Raji (cell line): ENCODE data around the gene GLOD5.

Experiments used
- POLR2A ChIP-seq: IDR thresholded peaks from 2 replicates; pipeline ENCODE4 v1.6.1; 2011; ENCODE audit warnings: low read depth, low read length, control low read depth; ENCODE audit not compliant: insufficient read depth

The GLOD5 gene

GRCh38 chrX:48800574-48801279 lies 39.2 kb downstream of the GLOD5 start:
- no peak for TF ChIP-seq POLR2A

GRCh38 chrX:48801280-48802088 lies 39.9 kb downstream of the GLOD5 start, which contains the start of gene HDAC6:
Gene HDAC6, plus strand, starts transcription at chrX:48802067. Its CDS starts 626 bp downstream, at chrX:48802693.
- TF ChIP-seq POLR2A: peak; percentile 77

DNA sequence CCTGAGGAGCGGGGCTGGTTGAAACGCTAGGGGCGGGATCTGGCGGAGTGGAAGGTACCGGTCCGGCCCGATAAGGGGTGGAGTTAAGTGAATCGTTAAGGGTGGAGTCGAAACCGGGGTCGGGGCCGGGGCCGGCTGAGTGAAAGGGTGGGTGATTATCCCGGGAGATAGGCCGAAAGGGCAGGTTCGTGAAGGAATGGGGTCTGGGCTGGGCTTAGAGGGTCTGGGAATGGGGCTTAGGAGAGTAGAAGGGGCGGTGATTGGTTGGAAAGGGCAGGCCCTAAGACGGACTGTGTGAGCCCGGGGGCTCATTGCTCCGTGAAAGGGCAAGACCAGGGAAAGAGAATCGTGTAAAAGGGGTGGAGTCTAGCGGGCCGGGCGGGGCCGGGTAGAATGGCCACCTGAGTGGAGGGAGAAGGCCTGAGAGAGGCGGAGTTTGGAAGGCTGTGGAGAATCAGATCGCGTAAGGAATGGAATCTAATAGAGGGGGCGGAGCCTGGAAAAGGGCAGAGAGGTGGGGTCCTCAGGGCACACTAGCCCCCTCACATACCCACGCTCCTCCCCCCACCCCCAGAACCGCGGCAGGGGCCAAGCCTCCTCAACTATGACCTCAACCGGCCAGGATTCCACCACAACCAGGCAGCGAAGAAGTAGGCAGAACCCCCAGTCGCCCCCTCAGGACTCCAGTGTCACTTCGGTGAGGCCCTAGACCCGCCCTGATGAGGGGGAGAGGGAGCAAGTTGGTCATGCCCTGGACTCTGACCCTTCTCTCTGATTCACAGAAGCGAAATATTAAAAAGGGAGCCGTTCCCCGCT lies 40.8 kb downstream of the GLOD5 start:
- peak; percentile 72 for TF ChIP-seq POLR2A

- no peak for TF ChIP-seq POLR2A
These were observed 41.3 kb downstream of the GLOD5 start for GRCh38 chrX:48802905-48803200.

GRCh38 chrX:48806081-48806480 lies 44.5 kb downstream of the GLOD5 start:
- TF ChIP-seq POLR2A: no peak

DNA sequence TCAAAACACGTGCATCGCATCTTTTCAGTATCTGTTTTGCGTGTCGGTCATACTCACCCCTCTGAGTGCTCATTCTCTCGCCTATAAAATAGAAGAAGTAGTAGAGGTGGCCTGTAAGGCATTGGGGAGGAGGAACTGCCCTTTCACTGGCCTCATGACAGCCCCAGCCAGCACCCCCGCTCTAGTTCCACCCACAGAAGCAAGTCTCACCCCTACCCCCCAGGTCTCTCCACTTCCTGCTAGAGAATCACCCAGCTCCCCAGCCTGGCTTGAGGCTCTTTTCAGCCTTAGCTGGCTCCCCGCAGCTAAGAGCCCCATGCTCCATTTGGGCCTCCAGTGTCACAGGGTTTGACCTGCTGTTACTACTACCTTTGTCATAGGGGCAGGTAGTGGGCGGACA lies 52.1 kb downstream of the GLOD5 start:
- no peak for TF ChIP-seq POLR2A

DNA sequence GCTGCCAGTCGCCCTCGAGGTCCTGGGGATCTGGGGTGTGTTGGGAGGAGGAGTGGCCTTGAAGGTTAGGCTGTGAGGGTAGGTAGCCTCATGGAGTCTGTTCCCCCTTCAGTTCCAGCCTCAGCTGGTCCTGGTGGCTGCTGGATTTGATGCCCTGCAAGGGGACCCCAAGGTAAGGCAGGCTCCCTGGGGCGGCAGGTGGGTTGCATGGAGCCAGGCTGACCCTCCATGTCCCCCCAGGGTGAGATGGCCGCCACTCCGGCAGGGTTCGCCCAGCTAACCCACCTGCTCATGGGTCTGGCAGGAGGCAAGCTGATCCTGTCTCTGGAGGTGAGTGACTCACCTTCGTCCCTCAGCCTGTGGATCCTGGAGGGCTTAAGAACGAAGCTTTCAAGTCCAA lies 53.2 kb downstream of the GLOD5 start:
- TF ChIP-seq POLR2A: no peak

GRCh38 chrX:48815266-48815665 lies 53.7 kb downstream of the GLOD5 start:
- no peak for TF ChIP-seq POLR2A

- TF ChIP-seq POLR2A: no peak
These were observed 54.7 kb downstream of the GLOD5 start for GRCh38 chrX:48816014-48816810.

DNA sequence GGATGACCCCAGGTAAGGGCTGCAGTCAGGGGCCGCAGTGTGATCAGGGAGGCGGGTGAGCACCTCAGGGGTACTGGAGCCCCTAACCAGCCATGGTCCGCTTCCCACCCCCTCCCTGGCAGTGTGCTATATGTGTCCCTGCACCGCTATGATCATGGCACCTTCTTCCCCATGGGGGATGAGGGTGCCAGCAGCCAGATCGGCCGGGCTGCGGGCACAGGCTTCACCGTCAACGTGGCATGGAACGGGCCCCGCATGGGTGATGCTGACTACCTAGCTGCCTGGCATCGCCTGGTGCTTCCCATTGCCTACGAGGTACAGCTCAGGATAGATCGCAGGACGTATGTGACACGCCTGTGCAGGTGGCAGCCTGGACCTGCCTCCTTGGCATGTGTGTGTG lies 56.6 kb downstream of the GLOD5 start:
- no peak for TF ChIP-seq POLR2A

DNA sequence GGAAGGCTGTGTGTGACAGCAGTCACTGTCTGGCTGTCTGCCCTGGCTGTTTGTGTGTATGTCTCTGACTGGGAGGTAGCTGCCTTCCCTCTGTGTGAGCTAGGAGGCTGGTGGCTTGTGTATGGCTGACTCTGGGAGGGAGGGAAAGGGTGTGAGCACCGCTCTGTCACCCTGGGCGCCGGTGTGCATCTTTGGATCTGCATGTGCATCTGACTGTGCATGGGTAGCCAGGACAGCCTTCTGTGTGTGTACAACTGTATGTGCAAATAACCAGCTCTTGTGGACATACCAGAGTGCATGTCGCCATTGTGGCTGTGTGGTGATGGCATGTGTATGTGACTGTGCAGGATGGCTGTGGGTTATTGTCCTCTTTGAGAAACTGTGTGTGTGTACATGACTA lies 57.3 kb downstream of the GLOD5 start:
- TF ChIP-seq POLR2A: no peak

DNA sequence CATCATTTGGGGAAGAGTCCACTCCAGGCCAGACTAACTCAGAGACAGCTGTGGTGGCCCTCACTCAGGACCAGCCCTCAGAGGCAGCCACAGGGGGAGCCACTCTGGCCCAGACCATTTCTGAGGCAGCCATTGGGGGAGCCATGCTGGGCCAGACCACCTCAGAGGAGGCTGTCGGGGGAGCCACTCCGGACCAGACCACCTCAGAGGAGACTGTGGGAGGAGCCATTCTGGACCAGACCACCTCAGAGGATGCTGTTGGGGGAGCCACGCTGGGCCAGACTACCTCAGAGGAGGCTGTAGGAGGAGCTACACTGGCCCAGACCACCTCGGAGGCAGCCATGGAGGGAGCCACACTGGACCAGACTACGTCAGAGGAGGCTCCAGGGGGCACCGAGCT lies 61.5 kb downstream of the GLOD5 start:
- TF ChIP-seq POLR2A: no peak
